H1 (cell line): ENCODE results near the gene FARS2.

Source experiments
- CREB1 ChIP-seq: IDR thresholded peaks from 2 replicates; pipeline ENCODE4 v1.6.1; 2012; ENCODE audit warnings: inconsistent platforms
- EP300 ChIP-seq, 2 experiments: IDR thresholded peaks; 1 replicate in 1 of 2; 2 replicates in 1 of 2; pipeline ENCODE4 v1.6.1; 2011 to 2012; ENCODE audit warnings: low read depth in 2 of 2, low read length in 2 of 2, mild to moderate bottlenecking in 2 of 2, borderline replicate concordance in 1 of 2, inconsistent platforms in 1 of 2, moderate library complexity in 1 of 2
- EZH2 ChIP-seq: fragments of 200-600 bp; sonication (generic); IDR thresholded peaks from 2 replicates; pipeline ENCODE4 v1.7.1; 2012; ENCODE audit warnings: low read depth, mild to moderate bottlenecking, moderate library complexity, low read length, inconsistent platforms; ENCODE audit not compliant: severe bottlenecking
- MAFK ChIP-seq: IDR thresholded peaks from 2 replicates; pipeline ENCODE4 v1.6.1; 2012; ENCODE audit warnings: low read depth, mild to moderate bottlenecking, improper control_type of control experiment, low read length
- POLR2A ChIP-seq, 2 experiments: IDR thresholded peaks; 1 replicate in 1 of 2; 2 replicates in 1 of 2; pipeline ENCODE4 v1.6.1; 2011; ENCODE audit warnings: low read depth in 2 of 2, low read length in 2 of 2, mild to moderate bottlenecking in 2 of 2; ENCODE audit errors: control extremely low read depth in 1 of 2
- TF ChIP-seq, protein P1 (sequence below), 3 experiments: IDR thresholded peaks; 1 replicate in 2 of 3; 2 replicates in 1 of 3; pipeline versions ENCODE4 v1.5.1 to v1.6.1; 2011; ENCODE audit warnings: low read length in 3 of 3, mild to moderate bottlenecking in 3 of 3, inconsistent platforms in 2 of 3, low read depth in 1 of 3, moderate library complexity in 1 of 3; ENCODE audit not compliant: insufficient read depth in 1 of 3; ENCODE audit errors: control extremely low read depth in 1 of 3
- TF ChIP-seq, protein P2 (sequence below): IDR thresholded peaks from 2 replicates; pipeline ENCODE4 v1.6.1; 2012; ENCODE audit warnings: inconsistent platforms
- TF ChIP-seq, protein P3 (sequence below): IDR thresholded peaks from 2 replicates; pipeline ENCODE4 v1.6.1; 2012; ENCODE audit warnings: low read length, inconsistent platforms

DNA sequence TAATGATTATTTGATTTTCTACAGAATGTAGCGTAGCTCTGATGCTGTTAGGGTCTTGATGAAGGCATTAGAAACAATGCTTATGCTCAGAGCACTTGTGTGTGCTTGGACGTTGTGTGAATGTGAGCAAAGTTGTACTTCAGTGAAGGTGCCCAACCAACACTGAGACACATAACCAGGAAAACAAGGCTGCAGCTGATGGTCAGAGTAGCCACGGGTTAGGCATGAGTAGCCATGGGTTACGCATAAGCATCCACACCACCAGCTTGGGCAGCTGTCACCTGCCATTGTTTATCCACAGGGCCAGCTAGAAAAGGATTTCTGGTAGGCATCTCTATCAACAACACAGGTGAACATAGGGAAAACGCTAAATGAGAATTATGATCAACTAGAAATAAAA lies 418.8 kb downstream of the FARS2 start:
- TF ChIP-seq, protein P1, sequence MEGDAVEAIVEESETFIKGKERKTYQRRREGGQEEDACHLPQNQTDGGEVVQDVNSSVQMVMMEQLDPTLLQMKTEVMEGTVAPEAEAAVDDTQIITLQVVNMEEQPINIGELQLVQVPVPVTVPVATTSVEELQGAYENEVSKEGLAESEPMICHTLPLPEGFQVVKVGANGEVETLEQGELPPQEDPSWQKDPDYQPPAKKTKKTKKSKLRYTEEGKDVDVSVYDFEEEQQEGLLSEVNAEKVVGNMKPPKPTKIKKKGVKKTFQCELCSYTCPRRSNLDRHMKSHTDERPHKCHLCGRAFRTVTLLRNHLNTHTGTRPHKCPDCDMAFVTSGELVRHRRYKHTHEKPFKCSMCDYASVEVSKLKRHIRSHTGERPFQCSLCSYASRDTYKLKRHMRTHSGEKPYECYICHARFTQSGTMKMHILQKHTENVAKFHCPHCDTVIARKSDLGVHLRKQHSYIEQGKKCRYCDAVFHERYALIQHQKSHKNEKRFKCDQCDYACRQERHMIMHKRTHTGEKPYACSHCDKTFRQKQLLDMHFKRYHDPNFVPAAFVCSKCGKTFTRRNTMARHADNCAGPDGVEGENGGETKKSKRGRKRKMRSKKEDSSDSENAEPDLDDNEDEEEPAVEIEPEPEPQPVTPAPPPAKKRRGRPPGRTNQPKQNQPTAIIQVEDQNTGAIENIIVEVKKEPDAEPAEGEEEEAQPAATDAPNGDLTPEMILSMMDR (IDR thresholded peaks at IDR 0.05; ENCODE audit: control extremely low read depth in 1 of 3, insufficient read depth in 1 of 3, low read depth in 1 of 3, low read length in 3 of 3): no peak
- TF ChIP-seq, protein P2, sequence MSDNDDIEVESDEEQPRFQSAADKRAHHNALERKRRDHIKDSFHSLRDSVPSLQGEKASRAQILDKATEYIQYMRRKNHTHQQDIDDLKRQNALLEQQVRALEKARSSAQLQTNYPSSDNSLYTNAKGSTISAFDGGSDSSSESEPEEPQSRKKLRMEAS: no peak
- TF ChIP-seq CREB1 (no peak), EZH2 (no peak), EP300 (IDR thresholded peaks at IDR 0.05; ENCODE audit: borderline replicate concordance in 1 of 2, low read depth in 2 of 2, low read length in 2 of 2) (no peak), POLR2A (IDR thresholded peaks at IDR 0.05; ENCODE audit: control extremely low read depth in 1 of 2, low read depth in 2 of 2, low read length in 2 of 2) (no peak), MAFK (no peak)
- TF ChIP-seq, protein P3, sequence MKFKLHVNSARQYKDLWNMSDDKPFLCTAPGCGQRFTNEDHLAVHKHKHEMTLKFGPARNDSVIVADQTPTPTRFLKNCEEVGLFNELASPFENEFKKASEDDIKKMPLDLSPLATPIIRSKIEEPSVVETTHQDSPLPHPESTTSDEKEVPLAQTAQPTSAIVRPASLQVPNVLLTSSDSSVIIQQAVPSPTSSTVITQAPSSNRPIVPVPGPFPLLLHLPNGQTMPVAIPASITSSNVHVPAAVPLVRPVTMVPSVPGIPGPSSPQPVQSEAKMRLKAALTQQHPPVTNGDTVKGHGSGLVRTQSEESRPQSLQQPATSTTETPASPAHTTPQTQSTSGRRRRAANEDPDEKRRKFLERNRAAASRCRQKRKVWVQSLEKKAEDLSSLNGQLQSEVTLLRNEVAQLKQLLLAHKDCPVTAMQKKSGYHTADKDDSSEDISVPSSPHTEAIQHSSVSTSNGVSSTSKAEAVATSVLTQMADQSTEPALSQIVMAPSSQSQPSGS: no peak
